CD14-positive monocyte (primary cell): ENCODE results near the gene HBQ1. TPM values are rescaled to one million over a fixed set of nuclear protein-coding genes. Genes with fewer than 3 reads are reported as not detected.

Experiments used
- DNase-seq, 3 donors: peaks; one replicate each; pipeline ENCODE4 v3.0.0-alpha.2; 2011 to 2022
- H2AFZ ChIP-seq: 2 replicates; pipeline ENCODE4 v1.6.0; 2012; ENCODE audit warnings: mild to moderate bottlenecking, low read depth, low read length, inconsistent platforms; ENCODE audit not compliant: insufficient read depth, poor library complexity, severe bottlenecking
- H3K27ac ChIP-seq, 2 donors: 1 replicate in 1 of 2; 2 replicates in 1 of 2; pipeline ENCODE4 v1.5.1; 2012 to 2013; ENCODE audit warnings: low read length in 2 of 2, control low read depth in 1 of 2, inconsistent platforms in 1 of 2, low read depth in 1 of 2, mild to moderate bottlenecking in 1 of 2
- H3K27me3 ChIP-seq, 2 donors: one replicate each; pipeline versions ENCODE4 v1.6.0 to v1.6.1; 2011 to 2013; ENCODE audit warnings: low read length in 2 of 2; ENCODE audit not compliant: control insufficient read depth in 2 of 2, insufficient read depth in 2 of 2
- H3K36me3 ChIP-seq, 2 donors: replicated peaks in 1 of 2; 1 replicate in 1 of 2; 2 replicates in 1 of 2; pipeline versions ENCODE4 v1.5.1 to v1.6.1; 2012 to 2013; ENCODE audit warnings: low read length in 2 of 2, control low read depth in 1 of 2, inconsistent platforms in 1 of 2, mild to moderate bottlenecking in 1 of 2; ENCODE audit not compliant: insufficient read depth in 2 of 2, control insufficient read depth in 1 of 2
- H3K4me1 ChIP-seq, 2 donors: 1 replicate in 1 of 2; 2 replicates in 1 of 2; pipeline versions ENCODE4 v1.5.1 to v1.6.1; 2012 to 2013; ENCODE audit warnings: low read length in 2 of 2, control low read depth in 1 of 2, inconsistent platforms in 1 of 2, mild to moderate bottlenecking in 1 of 2, moderate library complexity in 1 of 2; ENCODE audit not compliant: insufficient read depth in 2 of 2, control insufficient read depth in 1 of 2
- H3K4me2 ChIP-seq: replicated peaks from 2 replicates; pipeline ENCODE3; 2012; ENCODE audit warnings: low read length, moderate library complexity, mild to moderate bottlenecking; ENCODE audit not compliant: poor library complexity, severe bottlenecking; ENCODE audit errors: extremely low read depth
- H3K4me3 ChIP-seq, 3 experiments: fragments of 200-600 bp in 1 of 3; sonication (generic) in 1 of 3; replicated peaks in 1 of 3; 1 replicate in 2 of 3; 2 replicates in 1 of 3; pipeline ENCODE4 v1.5.1; 2011 to 2013; ENCODE audit warnings: low read length in 3 of 3, mild to moderate bottlenecking in 3 of 3, control low read depth in 2 of 3, low read depth in 2 of 3, inconsistent platforms in 1 of 3, moderate library complexity in 1 of 3
- H3K79me2 ChIP-seq: 2 replicates; pipeline ENCODE4 v1.6.0; 2012; ENCODE audit warnings: mild to moderate bottlenecking, control low read depth, inconsistent platforms, low read length, moderate library complexity; ENCODE audit not compliant: insufficient read depth
- H3K9ac ChIP-seq: 2 replicates; pipeline ENCODE4 v1.6.0; 2017; ENCODE audit warnings: low read length, mild to moderate bottlenecking; ENCODE audit not compliant: insufficient read depth, poor library complexity, severe bottlenecking
- H3K9me3 ChIP-seq, 2 donors: replicated peaks in 1 of 2; 1 replicate in 1 of 2; 2 replicates in 1 of 2; pipeline versions ENCODE4 v1.5.1 to v1.6.1; 2012 to 2013; ENCODE audit warnings: low read length in 2 of 2, control low read depth in 1 of 2; ENCODE audit not compliant: control insufficient read depth in 1 of 2, insufficient read depth in 1 of 2
- H4K20me1 ChIP-seq: 2 replicates; pipeline ENCODE4 v1.6.0; 2012; ENCODE audit warnings: mild to moderate bottlenecking, low read length, control low read depth, moderate library complexity; ENCODE audit not compliant: insufficient read depth
- H3K27ac Mint-ChIP-seq, 7 donors: one replicate each; pipeline ENCODE4 v1.8.0; 2020; ENCODE audit warnings: mild to moderate bottlenecking in 7 of 7, mixed read lengths in 7 of 7, moderate library complexity in 6 of 7, inconsistent platforms in 2 of 7
- H3K27me3 Mint-ChIP-seq, 3 donors: one replicate each; pipeline ENCODE4 v1.8.0; 2021 to 2022; ENCODE audit warnings: low read depth in 3 of 3, mild to moderate bottlenecking in 3 of 3, mixed read lengths in 3 of 3, moderate library complexity in 3 of 3, inconsistent platforms in 1 of 3
- H3K36me3 Mint-ChIP-seq, 2 donors: one replicate each; pipeline ENCODE4 v1.8.0; 2020; ENCODE audit warnings: mixed read lengths in 2 of 2, inconsistent platforms in 1 of 2, mild to moderate bottlenecking in 1 of 2
- H3K4me1 Mint-ChIP-seq: one replicate; pipeline ENCODE4 v1.8.0; 2020; ENCODE audit warnings: mild to moderate bottlenecking, mixed read lengths
- H3K4me3 Mint-ChIP-seq, 2 donors: one replicate each; pipeline ENCODE4 v1.8.0; 2020; ENCODE audit warnings: mild to moderate bottlenecking in 2 of 2, mixed read lengths in 2 of 2, moderate library complexity in 1 of 2
- H3K9me3 Mint-ChIP-seq, 7 donors: one replicate each; pipeline ENCODE4 v1.8.0; 2020 to 2022; ENCODE audit warnings: mixed read lengths in 7 of 7, mild to moderate bottlenecking in 6 of 7, moderate library complexity in 6 of 7, inconsistent platforms in 2 of 7
- WGBS: methylation state at CpG from one replicate; pipeline ENCODE4 v1.1.5; 2013; ENCODE audit warnings: missing lambda C conversion rate; ENCODE audit not compliant: insufficient coverage; 5-methylcytosine and 5-hydroxymethylcytosine counted together
- intact Hi-C, 2 donors: fragments of 100-400 bp; cut with micrococcal nuclease; formaldehyde crosslinking; loops; one replicate each; pipeline versions ENCODE4 v1.15.0 to v1.15.1; 2023
- polyA plus RNA-seq, 3 donors: library from polyadenylated mRNA; depleted of rRNA in 1 of 3; unstranded in 2 of 3; stranded (reverse) in 1 of 3; fragments of 300-500 nt in 2 of 3; fragments of >200 nt in 1 of 3; fragmentation: Illumina TruSeq in 2 of 3; gene quantifications; 1 replicate in 2 of 3; 2 replicates in 1 of 3; pipeline ENCODE4 v1.2.3, GENCODE V29; 2012 to 2021
- TF ChIP-seq, protein P1 (sequence below): fragments of 200-600 bp; IDR thresholded peaks from one replicate; pipeline ENCODE4 v1.8.0; 2022; ENCODE audit warnings: antibody characterized with exemption, mild to moderate bottlenecking

HBQ1 gene
- polyA plus RNA-seq, 3 donors, result not detected

DNA sequence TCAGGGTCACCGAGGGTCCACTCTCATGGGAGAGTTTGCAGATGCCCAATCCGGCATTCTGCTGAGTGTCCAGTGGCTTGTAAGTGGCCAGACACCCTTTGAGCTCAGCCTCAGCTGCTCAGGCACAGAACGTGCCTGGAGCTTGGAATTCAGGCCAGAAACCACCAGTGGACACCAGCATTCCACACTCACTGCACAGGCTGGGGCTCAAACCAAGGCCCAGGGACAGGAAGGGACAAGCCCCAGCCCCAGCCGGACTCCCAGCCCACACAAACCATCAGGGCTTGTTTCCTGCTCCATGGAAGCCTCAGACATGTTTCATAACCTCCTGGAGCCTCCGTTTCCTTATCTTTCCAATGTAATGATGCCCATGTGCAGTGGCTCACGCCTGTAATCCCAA lies 36.8 kb upstream of the HBQ1 start:
- no peak overlapping the region for H3K4me3 ChIP-seq
- H3K36me3 ChIP-seq, result no peaks in the 10 kb centered on the region
- Mint-ChIP-seq H3K27me3 (peaks cover 7 to 24% (median 16%) of the 10 kb centered on the region in 3 donors), H3K4me3 (no peak overlapping the region), H3K36me3 (no peaks in the 10 kb centered on the region), H3K4me1 (peaks cover 2% of the 10 kb centered on the region), H3K27ac (no peak overlapping the region), H3K9me3 (peaks cover 0 to 4% (median 0%) of the 10 kb centered on the region in 7 donors)
- no peaks in the 10 kb centered on the region for H4K20me1 ChIP-seq
- no peak overlapping the region for H3K9ac ChIP-seq
- intact Hi-C loops, result no loop called here
- H3K4me2 ChIP-seq, result no peak overlapping the region
- H3K9me3 ChIP-seq, result no peaks in the 10 kb centered on the region
- peaks cover 0 to 4% of the 10 kb centered on the region in 2 donors for H3K27me3 ChIP-seq
- H2AFZ ChIP-seq, result no peak overlapping the region
- no peak for DNase-seq
- 86% methylated on average over 6 of the region's 6 CpGs for WGBS
- H3K4me1 ChIP-seq, result no peaks in the 10 kb centered on the region
- H3K79me2 ChIP-seq, result no peaks in the 10 kb centered on the region
- no peak overlapping the region for H3K27ac ChIP-seq
- TF ChIP-seq, protein P1, sequence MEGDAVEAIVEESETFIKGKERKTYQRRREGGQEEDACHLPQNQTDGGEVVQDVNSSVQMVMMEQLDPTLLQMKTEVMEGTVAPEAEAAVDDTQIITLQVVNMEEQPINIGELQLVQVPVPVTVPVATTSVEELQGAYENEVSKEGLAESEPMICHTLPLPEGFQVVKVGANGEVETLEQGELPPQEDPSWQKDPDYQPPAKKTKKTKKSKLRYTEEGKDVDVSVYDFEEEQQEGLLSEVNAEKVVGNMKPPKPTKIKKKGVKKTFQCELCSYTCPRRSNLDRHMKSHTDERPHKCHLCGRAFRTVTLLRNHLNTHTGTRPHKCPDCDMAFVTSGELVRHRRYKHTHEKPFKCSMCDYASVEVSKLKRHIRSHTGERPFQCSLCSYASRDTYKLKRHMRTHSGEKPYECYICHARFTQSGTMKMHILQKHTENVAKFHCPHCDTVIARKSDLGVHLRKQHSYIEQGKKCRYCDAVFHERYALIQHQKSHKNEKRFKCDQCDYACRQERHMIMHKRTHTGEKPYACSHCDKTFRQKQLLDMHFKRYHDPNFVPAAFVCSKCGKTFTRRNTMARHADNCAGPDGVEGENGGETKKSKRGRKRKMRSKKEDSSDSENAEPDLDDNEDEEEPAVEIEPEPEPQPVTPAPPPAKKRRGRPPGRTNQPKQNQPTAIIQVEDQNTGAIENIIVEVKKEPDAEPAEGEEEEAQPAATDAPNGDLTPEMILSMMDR, result no peak

DNA sequence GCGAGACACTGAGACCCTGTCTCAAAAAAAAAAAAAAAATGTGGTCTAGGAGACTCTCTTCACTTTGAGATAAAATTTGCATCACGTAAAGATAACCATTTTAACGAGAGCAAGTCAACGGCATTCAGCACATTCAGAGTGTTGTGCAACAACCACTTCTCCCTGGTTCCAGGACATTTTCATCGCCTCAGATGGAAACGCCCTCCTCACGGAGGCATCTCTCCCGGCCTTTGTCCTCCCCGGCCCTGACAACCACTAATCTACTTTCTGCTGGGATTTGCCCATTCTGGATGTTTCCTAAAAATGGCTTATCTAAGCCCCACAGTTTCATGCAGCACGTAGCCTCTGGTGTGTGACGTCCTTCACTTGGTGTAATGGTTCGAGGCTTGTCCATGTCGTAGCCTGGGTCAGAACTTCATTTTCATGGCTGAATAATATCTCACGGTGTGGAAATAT lies 35.4 kb upstream of the HBQ1 start:
- Histone ChIP-seq H3K9ac (no peak overlapping the region), H2AFZ (no peak overlapping the region), H4K20me1 (no peaks in the 10 kb centered on the region), H3K79me2 (no peaks in the 10 kb centered on the region), H3K9me3 (no peaks in the 10 kb centered on the region), H3K36me3 (no peaks in the 10 kb centered on the region), H3K4me2 (no peak overlapping the region), H3K27ac (no peak overlapping the region), H3K27me3 (peaks cover 0 to 13% of the 10 kb centered on the region in 2 donors), H3K4me3 (no peak overlapping the region), H3K4me1 (no peaks in the 10 kb centered on the region)
- TF ChIP-seq, protein P1, result no peak
- no peaks in the 10 kb centered on the region for H3K36me3 Mint-ChIP-seq
- no peak overlapping the region for H3K4me3 Mint-ChIP-seq
- intact Hi-C loops, result no loop called here
- no peaks in the 10 kb centered on the region for H3K9me3 Mint-ChIP-seq
- peaks cover 17 to 33% (median 24%) of the 10 kb centered on the region in 3 donors for H3K27me3 Mint-ChIP-seq
- 84% methylated on average over 14 of the region's 14 CpGs for WGBS
- DNase-seq, result no peak
- no peaks in the 10 kb centered on the region for H3K4me1 Mint-ChIP-seq
- peak overlapping the region in 1 of 7 donors; percentile 37 for H3K27ac Mint-ChIP-seq
